H1 (cell line): Measurements from ENCODE around the gene CHN2. TPM values are rescaled to one million over a fixed set of nuclear protein-coding genes. Genes with fewer than 3 reads are reported as not detected.

ENCODE experiments used
- BCL11A ChIP-seq, 2 experiments: IDR thresholded peaks; one replicate each; pipeline ENCODE4 v1.6.1; 2011; ENCODE audit warnings: low read depth in 2 of 2, low read length in 2 of 2, mild to moderate bottlenecking in 2 of 2
- YY1 ChIP-seq: IDR thresholded peaks from 2 replicates; pipeline ENCODE4 v1.6.1; 2011; ENCODE audit warnings: low read depth, mild to moderate bottlenecking, low read length
- polyA plus RNA-seq, 7 experiments: library from polyadenylated mRNA; depleted of rRNA in 3 of 7; stranded (reverse) in 5 of 7; unstranded in 2 of 7; fragments of >200 nt in 5 of 7; fragments of 200-250 nt in 2 of 7; gene quantifications; 1 replicate in 5 of 7; 2 replicates in 1 of 7; 4 replicates in 1 of 7; pipeline versions ENCODE4 v1.2.1 to v1.2.3, GENCODE V29; 2011 to 2013; ENCODE audit warnings: missing spikeins in 2 of 7, mixed read lengths in 2 of 7
- total RNA-seq: library from RNA; stranded (reverse); fragmentation: NEBNext Ultra II Directional; extraction: Animal tissue kit (Norgen Biotek cat#: 25700); gene quantifications from 2 replicates; pipeline ENCODE4 v1.2.1, GENCODE V29; 2021
- TF ChIP-seq, protein P1 (sequence below): IDR thresholded peaks from 2 replicates; pipeline ENCODE4 v1.6.1; 2012; ENCODE audit warnings: inconsistent platforms
- TF ChIP-seq, protein P2 (sequence below): fragments of 300-600 bp; sonication (generic); IDR thresholded peaks from 2 replicates; pipeline ENCODE4 v1.7.1; 2012; ENCODE audit warnings: low read length, moderate library complexity, mild to moderate bottlenecking, inconsistent platforms; ENCODE audit not compliant: insufficient replicate concordance

CHN2 gene
- total and polyA plus RNA-seq, 2 of the 8 experiments (the other 6 are each of a cell fraction or from before 2014, with no cell fraction given): 2.9 to 4.8 TPM

DNA sequence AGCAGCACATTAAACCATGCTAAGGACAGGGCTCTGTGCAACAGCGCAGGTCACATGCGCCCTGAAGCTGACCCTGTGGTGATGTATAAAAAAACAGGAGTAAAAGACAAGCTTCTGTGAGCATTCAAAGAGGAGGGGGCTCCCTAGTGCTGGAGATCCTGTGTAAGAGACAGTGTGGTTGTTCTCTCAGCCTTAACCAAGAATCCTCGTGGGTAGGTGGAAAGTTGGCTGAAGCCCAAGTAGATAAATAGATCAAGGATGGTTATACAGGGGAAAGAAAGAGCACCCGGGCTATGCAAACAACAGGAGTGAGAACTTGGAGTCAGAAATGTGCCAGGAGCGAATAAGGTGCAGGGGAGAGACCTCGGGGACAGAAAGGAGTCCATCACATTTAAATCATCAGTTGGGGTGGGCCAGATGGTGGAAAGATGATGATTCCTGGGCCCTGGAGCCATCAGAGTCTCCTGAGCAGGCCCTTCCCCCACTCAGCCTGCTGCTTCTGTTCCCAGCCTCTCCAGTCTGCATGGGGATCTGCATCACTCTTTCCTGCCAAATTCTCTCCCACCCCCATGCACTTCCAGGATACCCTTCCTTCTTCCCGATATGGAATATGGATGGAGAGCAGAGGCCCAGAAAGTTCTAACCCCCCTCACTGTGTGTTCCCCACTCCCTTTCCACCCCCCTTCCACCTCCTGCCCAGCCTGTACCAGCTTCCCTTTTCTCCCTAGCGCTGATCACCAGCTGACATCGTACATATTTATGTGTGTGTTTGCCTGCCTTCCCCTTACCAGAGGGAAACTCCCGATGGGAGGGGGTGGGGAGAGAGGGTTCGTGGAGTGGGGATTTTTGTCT, 291.0 kb downstream of the CHN2 start (continued):
- TF ChIP-seq, protein P1, sequence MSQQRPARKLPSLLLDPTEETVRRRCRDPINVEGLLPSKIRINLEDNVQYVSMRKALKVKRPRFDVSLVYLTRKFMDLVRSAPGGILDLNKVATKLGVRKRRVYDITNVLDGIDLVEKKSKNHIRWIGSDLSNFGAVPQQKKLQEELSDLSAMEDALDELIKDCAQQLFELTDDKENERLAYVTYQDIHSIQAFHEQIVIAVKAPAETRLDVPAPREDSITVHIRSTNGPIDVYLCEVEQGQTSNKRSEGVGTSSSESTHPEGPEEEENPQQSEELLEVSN: no peak
- TF ChIP-seq YY1: no peak
- TF ChIP-seq BCL11A (IDR thresholded peaks at IDR 0.05; ENCODE audit: low read depth in 2 of 2, low read length in 2 of 2): no peak
- TF ChIP-seq, protein P2, sequence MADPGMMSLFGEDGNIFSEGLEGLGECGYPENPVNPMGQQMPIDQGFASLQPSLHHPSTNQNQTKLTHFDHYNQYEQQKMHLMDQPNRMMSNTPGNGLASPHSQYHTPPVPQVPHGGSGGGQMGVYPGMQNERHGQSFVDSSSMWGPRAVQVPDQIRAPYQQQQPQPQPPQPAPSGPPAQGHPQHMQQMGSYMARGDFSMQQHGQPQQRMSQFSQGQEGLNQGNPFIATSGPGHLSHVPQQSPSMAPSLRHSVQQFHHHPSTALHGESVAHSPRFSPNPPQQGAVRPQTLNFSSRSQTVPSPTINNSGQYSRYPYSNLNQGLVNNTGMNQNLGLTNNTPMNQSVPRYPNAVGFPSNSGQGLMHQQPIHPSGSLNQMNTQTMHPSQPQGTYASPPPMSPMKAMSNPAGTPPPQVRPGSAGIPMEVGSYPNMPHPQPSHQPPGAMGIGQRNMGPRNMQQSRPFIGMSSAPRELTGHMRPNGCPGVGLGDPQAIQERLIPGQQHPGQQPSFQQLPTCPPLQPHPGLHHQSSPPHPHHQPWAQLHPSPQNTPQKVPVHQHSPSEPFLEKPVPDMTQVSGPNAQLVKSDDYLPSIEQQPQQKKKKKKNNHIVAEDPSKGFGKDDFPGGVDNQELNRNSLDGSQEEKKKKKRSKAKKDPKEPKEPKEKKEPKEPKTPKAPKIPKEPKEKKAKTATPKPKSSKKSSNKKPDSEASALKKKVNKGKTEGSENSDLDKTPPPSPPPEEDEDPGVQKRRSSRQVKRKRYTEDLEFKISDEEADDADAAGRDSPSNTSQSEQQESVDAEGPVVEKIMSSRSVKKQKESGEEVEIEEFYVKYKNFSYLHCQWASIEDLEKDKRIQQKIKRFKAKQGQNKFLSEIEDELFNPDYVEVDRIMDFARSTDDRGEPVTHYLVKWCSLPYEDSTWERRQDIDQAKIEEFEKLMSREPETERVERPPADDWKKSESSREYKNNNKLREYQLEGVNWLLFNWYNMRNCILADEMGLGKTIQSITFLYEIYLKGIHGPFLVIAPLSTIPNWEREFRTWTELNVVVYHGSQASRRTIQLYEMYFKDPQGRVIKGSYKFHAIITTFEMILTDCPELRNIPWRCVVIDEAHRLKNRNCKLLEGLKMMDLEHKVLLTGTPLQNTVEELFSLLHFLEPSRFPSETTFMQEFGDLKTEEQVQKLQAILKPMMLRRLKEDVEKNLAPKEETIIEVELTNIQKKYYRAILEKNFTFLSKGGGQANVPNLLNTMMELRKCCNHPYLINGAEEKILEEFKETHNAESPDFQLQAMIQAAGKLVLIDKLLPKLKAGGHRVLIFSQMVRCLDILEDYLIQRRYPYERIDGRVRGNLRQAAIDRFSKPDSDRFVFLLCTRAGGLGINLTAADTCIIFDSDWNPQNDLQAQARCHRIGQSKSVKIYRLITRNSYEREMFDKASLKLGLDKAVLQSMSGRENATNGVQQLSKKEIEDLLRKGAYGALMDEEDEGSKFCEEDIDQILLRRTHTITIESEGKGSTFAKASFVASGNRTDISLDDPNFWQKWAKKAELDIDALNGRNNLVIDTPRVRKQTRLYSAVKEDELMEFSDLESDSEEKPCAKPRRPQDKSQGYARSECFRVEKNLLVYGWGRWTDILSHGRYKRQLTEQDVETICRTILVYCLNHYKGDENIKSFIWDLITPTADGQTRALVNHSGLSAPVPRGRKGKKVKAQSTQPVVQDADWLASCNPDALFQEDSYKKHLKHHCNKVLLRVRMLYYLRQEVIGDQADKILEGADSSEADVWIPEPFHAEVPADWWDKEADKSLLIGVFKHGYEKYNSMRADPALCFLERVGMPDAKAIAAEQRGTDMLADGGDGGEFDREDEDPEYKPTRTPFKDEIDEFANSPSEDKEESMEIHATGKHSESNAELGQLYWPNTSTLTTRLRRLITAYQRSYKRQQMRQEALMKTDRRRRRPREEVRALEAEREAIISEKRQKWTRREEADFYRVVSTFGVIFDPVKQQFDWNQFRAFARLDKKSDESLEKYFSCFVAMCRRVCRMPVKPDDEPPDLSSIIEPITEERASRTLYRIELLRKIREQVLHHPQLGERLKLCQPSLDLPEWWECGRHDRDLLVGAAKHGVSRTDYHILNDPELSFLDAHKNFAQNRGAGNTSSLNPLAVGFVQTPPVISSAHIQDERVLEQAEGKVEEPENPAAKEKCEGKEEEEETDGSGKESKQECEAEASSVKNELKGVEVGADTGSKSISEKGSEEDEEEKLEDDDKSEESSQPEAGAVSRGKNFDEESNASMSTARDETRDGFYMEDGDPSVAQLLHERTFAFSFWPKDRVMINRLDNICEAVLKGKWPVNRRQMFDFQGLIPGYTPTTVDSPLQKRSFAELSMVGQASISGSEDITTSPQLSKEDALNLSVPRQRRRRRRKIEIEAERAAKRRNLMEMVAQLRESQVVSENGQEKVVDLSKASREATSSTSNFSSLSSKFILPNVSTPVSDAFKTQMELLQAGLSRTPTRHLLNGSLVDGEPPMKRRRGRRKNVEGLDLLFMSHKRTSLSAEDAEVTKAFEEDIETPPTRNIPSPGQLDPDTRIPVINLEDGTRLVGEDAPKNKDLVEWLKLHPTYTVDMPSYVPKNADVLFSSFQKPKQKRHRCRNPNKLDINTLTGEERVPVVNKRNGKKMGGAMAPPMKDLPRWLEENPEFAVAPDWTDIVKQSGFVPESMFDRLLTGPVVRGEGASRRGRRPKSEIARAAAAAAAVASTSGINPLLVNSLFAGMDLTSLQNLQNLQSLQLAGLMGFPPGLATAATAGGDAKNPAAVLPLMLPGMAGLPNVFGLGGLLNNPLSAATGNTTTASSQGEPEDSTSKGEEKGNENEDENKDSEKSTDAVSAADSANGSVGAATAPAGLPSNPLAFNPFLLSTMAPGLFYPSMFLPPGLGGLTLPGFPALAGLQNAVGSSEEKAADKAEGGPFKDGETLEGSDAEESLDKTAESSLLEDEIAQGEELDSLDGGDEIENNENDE: no peak
